ENCODE data around the gene EXOG. TPM values are rescaled to one million over a fixed set of nuclear protein-coding genes. Genes with fewer than 3 reads are reported as not detected.

The EXOG gene
- total RNA-seq, 1 experiment from 2014 or later = 13.7 TPM

GRCh38 chr3:38553071-38553470 lies 56.9 kb downstream of the EXOG start:
- no peaks in the 10 kb centered on the region for H3K27me3 Mint-ChIP-seq (ENCODE audit: low read depth)
- TF ChIP-seq ZNF396 (CRISPR knock-in tag; IDR thresholded peaks at IDR 0.05; ENCODE audit: borderline replicate concordance) = no peak
- no peak for TF ChIP-seq FOXP1 (CRISPR knock-in tag; IDR thresholded peaks at IDR 0.05; ENCODE audit: borderline replicate concordance)
- TF ChIP-seq, protein P1, sequence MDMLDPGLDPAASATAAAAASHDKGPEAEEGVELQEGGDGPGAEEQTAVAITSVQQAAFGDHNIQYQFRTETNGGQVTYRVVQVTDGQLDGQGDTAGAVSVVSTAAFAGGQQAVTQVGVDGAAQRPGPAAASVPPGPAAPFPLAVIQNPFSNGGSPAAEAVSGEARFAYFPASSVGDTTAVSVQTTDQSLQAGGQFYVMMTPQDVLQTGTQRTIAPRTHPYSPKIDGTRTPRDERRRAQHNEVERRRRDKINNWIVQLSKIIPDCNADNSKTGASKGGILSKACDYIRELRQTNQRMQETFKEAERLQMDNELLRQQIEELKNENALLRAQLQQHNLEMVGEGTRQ (CRISPR knock-in tag; IDR thresholded peaks at IDR 0.05) = no peak
- TF ChIP-seq ATF2 (CRISPR knock-in tag; IDR thresholded peaks at IDR 0.05; ENCODE audit: borderline replicate concordance, low read depth) = no peak
- no peak for TF ChIP-seq ZNF219 (CRISPR knock-in tag; IDR thresholded peaks at IDR 0.05; ENCODE audit: borderline replicate concordance)
- ATAC-seq (no peak), DNase-seq (ENCODE audit: low spot score) (no peak)
- no peak overlapping the region for H3K4me3 Mint-ChIP-seq
- ChIA-PET POLR2A (no interaction called here), CTCF (interaction anchor here (1.4 kb wide), 1 partner anchor 32 kb away, joined by 3 read pairs; no protein-coding TSS in a partner anchor)
- no peak overlapping the region for H3K27ac Mint-ChIP-seq
- peaks cover 38% of the 10 kb centered on the region for H3K9me3 Mint-ChIP-seq
- peaks cover 6% of the 10 kb centered on the region for H3K4me1 Mint-ChIP-seq
- peaks cover 24% of the 10 kb centered on the region for H3K36me3 Mint-ChIP-seq

DNA sequence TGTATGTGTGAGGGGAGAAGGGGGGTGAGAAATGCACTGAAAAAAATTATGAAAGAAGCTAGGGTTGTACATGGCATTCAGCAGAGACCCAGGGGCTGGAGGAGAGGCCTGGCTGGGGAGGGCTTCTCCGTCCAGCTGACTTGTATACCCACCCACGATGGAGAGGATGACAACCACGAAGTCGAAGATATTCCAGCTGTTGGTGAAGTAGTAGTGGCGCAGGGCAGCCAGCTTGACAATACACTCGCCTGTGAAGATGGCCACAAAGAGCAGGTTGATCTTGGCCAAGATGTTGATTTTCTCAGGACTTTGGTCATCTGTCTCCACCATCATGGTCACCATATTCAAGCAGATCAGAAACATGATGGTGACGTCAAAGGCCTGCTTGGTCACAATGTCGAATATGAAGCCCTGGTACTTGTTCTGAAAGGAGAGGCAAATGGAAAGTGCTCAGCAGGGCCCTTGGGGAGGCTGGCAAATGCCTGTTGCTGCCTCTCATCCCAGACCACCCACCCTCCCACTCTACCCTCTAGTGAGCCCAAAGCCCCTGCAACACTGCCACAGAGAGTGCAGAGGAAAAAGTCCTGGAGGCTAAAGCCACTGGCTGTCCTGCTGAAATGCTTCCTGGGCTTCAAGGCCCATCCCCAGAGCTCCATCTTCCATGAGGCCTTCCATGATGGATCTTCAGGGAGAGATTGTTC lies 58.1 kb downstream of the EXOG start:
- H3K4me3 Mint-ChIP-seq = no peak overlapping the region
- ChIA-PET POLR2A (no interaction called here), CTCF (interaction anchor here (0.8 to 1.4 kb wide), 2 partner anchors 33 to 74 kb away, joined by 3 read pairs; no protein-coding TSS in a partner anchor)
- peaks cover 38% of the 10 kb centered on the region for H3K9me3 Mint-ChIP-seq
- ATAC-seq = no peak
- H3K27me3 Mint-ChIP-seq (ENCODE audit: low read depth) = no peaks in the 10 kb centered on the region
- no peak overlapping the region for H3K27ac Mint-ChIP-seq
- H3K4me1 Mint-ChIP-seq = no peaks in the 10 kb centered on the region
- no peak for DNase-seq (ENCODE audit: low spot score)
- peaks cover 24% of the 10 kb centered on the region for H3K36me3 Mint-ChIP-seq
- TF ChIP-seq ZNF138 (CRISPR knock-in tag; conservative IDR thresholded peaks at IDR 0.05) (no peak), ATF1 (CRISPR knock-in tag; IDR thresholded peaks at IDR 0.05) (no peak), ELF4 (CRISPR knock-in tag; IDR thresholded peaks at IDR 0.05; ENCODE audit: low read depth) (no peak), TP53 (CRISPR knock-in tag; IDR thresholded peaks at IDR 0.05) (no peak), NFE2L1 (CRISPR knock-in tag; IDR thresholded peaks at IDR 0.05) (no peak), ZNF396 (CRISPR knock-in tag; IDR thresholded peaks at IDR 0.05; ENCODE audit: borderline replicate concordance) (no peak), ATF2 (CRISPR knock-in tag; IDR thresholded peaks at IDR 0.05; ENCODE audit: borderline replicate concordance, low read depth) (no peak), IRF1 (CRISPR knock-in tag; IDR thresholded peaks at IDR 0.05) (no peak), FOXP1 (CRISPR knock-in tag; IDR thresholded peaks at IDR 0.05; ENCODE audit: borderline replicate concordance) (no peak), SMAD3 (CRISPR knock-in tag; IDR thresholded peaks at IDR 0.05; ENCODE audit: borderline replicate concordance) (no peak), OVOL2 (CRISPR knock-in tag; IDR thresholded peaks at IDR 0.05; ENCODE audit: borderline replicate concordance) (no peak), CDX4 (CRISPR knock-in tag; IDR thresholded peaks at IDR 0.05; ENCODE audit: borderline replicate concordance) (no peak), NR1H2 (CRISPR knock-in tag; IDR thresholded peaks at IDR 0.05) (no peak), ETV6 (CRISPR knock-in tag; IDR thresholded peaks at IDR 0.05) (no peak)
- TF ChIP-seq, protein P2, sequence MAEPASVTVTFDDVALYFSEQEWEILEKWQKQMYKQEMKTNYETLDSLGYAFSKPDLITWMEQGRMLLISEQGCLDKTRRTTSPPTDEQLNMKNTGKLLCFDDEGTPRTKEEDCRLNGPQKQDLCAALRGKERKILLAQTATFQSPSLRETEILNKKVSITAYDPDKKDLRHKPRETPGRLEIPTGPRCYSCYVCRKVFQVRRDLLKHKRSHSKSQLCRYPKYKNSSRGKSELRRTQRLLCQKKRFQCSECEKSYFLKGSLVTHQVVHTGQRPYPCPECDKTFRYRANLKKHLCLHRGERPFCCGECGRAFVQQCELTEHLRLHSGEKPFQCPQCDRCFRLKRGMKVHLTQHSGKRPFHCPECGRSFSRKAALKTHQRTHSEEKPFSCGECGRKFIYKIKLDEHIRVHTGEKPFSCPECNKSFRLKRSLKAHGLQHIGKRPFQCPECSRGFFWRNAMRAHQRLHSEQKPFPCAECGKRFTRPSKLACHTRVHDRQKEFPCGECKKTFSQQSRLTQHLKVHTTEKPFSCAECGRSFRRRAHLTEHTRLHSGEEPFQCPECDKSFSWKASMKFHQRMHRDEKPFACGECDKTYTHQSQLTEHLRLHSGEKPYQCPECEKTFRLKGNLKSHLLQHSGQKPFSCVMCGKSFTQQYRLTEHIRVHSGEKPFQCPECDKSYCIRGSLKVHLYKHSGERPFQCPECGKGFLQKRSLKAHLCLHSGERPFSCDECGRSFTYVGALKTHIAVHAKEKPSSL (CRISPR knock-in tag; conservative IDR thresholded peaks at IDR 0.05) = no peak

Measured in WTC11 (cell line).